Measurements from ENCODE around the gene NSUN7.

GRCh38 chr4:40812386-40812785 lies 62.6 kb downstream of the NSUN7 start:
- TF ChIP-seq CTCF (tag by site-specific recombination; IDR thresholded peaks at IDR 0.05) (no peak), ZNF350 (tag by site-specific recombination; IDR thresholded peaks at IDR 0.05) (no peak)
